NCI-H345 (cell line): ENCODE measurements around the gene DNAAF3.

Source experiments
- DNase-seq: peaks from one replicate; lab custom pipeline; 2025; lab: John Stamatoyannopoulos, UW

DNAAF3 gene

DNA sequence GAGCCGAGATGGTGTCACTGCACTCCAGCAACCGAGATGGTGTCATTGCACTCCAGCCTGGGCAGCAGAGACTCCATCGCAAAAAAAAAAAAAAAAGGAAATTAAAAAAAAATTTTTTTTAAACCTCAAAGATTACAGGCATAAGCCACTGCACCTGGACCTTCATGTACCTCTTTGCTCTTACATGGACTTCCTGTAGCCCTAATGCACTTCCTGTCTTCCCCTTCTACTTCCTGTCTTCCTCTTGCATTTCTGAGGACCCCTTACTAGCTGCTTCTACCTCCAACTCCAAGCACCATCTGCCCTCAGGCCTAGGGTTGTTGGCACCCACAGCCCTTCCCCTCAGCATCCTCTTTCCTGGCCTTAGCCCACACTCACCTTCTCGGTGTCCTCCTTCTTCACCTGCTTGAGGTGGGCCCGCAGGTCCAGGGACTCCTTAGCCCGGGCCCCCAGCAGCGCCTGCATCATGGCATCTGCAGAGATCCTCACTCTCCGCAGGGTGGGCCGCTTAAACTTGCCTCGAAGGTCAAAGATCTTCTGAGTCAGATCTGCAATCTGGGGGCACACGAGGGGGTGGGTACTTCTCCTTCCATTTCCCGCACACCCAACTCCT lies 12.7 kb downstream of the DNAAF3 start:
- no peak for DNase-seq

- DNase-seq: no peak
Measured at GRCh38 chr19:55152017-55152416, 14.4 kb downstream of the DNAAF3 start.

- DNase-seq: no peak
Measured at GRCh38 chr19:55149078-55150003, 17.1 kb downstream of the DNAAF3 start, which contains the start of gene TNNT1. Gene TNNT1, minus strand, starts transcription at chr19:55149206. Its CDS starts 2,049 bp downstream, at chr19:55147157.

DNA sequence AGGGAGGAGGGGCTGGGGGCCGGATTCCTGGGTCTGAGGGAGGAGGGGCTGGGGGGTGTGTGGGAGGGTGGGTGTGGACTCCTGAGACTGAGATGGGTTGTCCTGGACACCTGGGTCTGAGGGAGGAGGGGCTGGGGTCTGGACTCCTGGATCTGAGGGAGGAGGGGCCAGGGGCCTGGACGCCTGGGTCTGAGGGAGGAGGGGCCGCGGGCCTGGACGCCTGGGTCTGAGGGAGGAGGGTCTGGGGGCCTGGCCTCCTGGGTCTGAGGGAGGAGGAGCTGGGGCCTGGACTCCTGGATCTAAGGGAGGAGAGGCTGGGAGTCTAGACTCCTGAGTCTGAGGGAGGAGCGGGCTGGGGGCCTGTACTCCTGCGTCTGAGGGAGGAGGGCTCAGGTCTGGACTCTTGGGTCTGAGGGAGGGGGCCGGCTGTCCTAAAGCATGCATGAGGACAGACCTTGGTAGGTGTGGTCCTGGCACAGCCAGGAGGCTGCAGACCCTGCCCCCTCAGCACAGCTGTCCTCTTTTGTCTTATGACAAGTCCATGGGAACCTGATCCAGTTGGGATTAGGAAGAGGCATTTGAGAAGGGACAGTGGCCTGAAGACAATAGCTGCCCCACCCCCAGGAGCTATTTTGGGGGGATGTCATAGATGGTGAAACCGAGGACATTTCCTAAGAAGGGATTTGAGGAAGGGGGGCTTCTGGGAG lies 18.7 kb downstream of the DNAAF3 start:
- no peak for DNase-seq

GRCh38 chr19:55146705-55147273 lies 19.6 kb downstream of the DNAAF3 start:
- DNase-seq: peak; percentile 79

- DNase-seq: peak; percentile 67
Measured at GRCh38 chr19:55146078-55146704, 20.2 kb downstream of the DNAAF3 start.

- no peak for DNase-seq
Measured at GRCh38 chr19:55145232-55145631, 21.2 kb downstream of the DNAAF3 start.

DNA sequence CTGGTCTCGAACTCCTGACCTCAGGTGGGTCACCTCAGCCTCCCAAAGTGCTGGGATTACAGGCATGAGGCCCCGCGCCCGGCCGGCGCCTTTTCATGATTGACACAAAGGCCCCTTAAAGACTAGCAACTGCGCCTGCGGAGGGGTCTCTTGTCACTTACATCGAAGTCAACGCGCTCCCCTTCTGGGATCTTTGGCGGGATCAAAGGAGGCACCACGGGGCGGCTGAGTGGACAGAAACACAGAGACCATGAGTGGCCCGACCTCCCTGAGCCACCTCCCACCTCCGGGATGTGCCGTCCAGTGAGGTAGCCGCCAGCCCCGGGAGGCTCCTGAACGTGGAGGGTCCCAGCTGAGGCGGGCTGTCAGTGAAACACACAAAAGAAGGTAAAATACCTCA lies 24.7 kb downstream of the DNAAF3 start:
- no peak for DNase-seq

GRCh38 chr19:55137915-55138314 lies 28.5 kb downstream of the DNAAF3 start:
- DNase-seq: no peak

DNA sequence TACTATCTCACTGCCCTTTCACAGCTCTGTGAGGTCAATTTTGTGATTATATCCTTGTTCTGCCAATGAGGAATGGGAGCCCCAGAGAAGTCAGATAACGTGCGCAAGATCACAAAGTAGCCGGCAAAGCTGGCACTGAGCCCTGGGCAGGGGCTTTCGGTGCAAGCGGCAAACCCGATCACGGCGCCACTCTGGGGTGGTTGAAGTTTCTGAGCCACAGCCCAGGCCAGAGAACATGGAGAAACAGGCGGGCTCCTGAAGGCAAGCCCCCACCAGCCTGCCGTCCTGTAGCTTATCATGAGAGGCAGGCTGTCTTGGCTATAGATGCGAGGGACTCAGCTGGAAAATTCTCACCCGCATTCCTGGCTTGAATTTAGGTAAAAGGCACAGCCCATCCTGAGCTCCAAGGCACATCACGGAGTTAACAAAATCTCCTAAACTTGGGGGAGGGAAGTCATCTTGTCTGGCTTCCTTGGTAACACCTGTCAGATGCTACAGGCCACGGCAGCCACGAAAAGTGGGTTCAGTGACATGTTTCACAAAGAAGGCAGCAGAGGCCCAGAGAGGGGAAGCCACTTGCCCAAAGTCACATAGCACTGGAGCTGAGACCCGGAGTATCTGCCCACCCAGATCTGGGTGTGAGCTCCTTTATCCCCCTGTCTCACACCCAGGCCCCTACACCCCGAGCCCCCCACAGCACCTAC lies 29.9 kb downstream of the DNAAF3 start:
- no peak for DNase-seq

DNA sequence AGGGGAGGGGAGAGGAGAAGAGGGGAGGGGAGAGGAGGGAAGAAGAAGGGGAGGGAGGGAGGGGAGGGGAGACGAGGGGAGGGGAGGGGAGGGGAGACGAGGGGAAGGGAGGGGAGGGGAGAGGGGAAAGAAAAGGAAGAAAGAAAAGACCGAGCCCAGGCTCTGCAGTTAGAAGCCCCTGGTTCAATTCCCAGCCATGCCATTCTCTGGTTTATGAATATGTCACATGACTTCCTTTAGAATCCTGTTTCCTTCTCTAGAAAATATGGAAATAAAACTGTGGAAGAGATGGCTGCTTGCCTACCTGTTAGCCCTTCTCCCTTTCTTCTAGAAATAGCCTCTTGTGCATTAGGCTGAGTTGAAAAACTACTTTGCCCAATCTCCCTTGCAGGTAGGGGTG lies 31.7 kb downstream of the DNAAF3 start:
- DNase-seq: no peak

- DNase-seq: no peak
Measured at GRCh38 chr19:55133639-55134444, 32.6 kb downstream of the DNAAF3 start.

GRCh38 chr19:55132453-55133129 lies 33.8 kb downstream of the DNAAF3 start:
- DNase-seq: no peak

DNA sequence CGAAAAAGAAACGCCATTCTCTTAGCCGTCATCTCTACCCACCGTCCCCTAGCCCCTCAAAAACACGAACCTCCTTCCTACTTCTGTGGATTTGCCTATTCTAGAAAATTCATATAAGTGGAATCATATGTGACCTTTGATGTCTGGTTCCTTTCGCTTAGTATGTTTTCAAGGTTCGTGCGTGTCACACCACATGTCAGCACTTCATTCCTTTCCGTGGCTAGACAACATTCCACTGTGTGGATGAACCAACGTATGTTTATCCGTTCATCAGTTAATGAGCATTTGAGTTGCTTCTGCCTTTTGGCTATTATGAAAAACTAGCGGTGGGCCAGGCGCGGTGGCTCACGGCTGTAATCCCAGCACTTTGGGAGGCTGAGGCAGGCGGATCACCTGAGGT lies 35.0 kb downstream of the DNAAF3 start:
- no peak for DNase-seq

- DNase-seq: no peak
Measured at GRCh38 chr19:55119053-55119452, 47.4 kb downstream of the DNAAF3 start.

DNA sequence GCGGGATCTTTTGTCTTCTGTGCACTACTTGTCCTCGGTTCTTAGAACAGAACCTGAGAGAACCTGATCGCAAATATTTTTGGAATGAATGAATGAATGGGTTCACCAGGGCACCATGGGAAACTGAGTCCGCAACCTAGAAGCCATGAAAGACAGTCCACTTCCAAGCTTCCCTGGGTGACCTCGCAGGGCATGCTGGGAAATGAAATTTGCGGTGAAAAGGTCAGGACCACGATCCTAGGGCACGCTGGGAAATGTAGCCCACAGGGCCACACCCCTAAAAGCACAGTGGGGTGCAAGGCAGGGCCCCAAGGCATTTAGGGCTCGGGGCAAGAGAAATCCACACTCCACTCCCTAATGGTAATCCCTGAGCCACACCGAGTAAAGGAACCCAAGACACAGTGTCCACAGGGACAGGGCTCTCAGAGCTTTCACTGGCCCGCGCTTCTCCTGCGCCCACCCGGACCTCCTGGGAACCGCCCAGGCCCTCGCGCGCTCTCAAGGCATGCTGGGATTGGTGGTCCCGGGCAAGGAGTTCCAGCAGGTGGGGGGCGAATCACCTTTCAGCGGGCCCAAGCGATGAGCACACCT lies 47.9 kb downstream of the DNAAF3 start:
- no peak for DNase-seq

DNA sequence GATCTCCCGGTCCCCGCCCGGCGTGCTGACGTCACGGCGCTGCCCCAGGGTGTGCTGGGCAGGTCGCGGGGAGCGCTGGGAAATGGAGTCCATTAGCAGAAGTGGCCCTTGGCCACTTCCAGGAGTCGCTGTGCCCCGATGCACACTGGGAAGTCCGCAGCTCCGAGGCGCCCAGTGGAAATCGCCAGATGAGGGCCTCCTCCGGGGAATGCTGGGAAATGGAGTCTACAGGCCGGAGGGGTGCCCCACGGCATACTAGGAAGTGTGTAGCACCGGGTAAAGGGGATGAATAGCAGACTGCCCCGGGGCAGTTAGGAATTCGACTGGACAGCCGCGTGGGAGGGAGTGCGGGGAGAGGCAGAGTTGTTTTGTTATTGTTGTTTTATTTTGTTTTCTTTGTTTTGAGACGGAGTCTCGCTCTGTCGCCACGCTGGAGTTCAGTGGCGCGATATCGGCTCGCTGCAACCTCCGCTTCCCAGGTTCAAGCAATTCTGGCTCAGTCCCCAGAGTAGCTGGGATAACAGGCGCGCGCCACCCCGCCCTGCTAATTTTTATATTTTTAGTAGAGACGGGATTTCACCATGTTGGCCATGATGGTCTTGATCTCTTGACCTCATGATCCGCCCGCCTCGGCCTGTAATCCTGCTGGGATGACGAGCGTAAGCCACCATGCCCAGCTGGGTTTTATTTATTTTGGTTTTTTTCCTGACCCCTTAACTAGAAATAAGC lies 48.6 kb downstream of the DNAAF3 start:
- peak; percentile 98 for DNase-seq

- no peak for DNase-seq
Measured at GRCh38 chr19:55116859-55117662, 49.4 kb downstream of the DNAAF3 start, which contains the start of gene PPP1R12C. Gene PPP1R12C, minus strand, starts transcription at chr19:55117637. Its CDS starts 94 bp downstream, at chr19:55117543.
